Nephron (organoid): ENCODE results near the gene LDB2.

ENCODE experiments used
- H3K27ac Mint-ChIP-seq, 3 experiments: 2 replicates each; pipeline ENCODE4 v1.8.0; 2020; ENCODE audit warnings: mixed read lengths in 3 of 3, mild to moderate bottlenecking in 2 of 3, moderate library complexity in 1 of 3
- H3K27me3 Mint-ChIP-seq: 2 replicates; pipeline ENCODE4 v1.8.0; 2021; ENCODE audit warnings: low read depth, mild to moderate bottlenecking, moderate library complexity, mixed read lengths
- H3K36me3 Mint-ChIP-seq: 2 replicates; pipeline ENCODE4 v1.8.0; 2020; ENCODE audit warnings: low read depth, mixed read lengths
- H3K4me1 Mint-ChIP-seq: 2 replicates; pipeline ENCODE4 v1.8.0; 2020; ENCODE audit warnings: mixed read lengths
- H3K4me3 Mint-ChIP-seq, 3 experiments: 2 replicates each; pipeline ENCODE4 v1.8.0; 2020; ENCODE audit warnings: mild to moderate bottlenecking in 3 of 3, mixed read lengths in 3 of 3, moderate library complexity in 2 of 3
- H3K9me3 Mint-ChIP-seq: 2 replicates; pipeline ENCODE4 v1.8.0; 2020; ENCODE audit warnings: mixed read lengths
- CTCF ChIP-seq, 3 experiments: fragments of 200-600 bp; sonication (generic); IDR thresholded peaks; one replicate each; pipeline ENCODE4 v1.5.0; 2021; ENCODE audit warnings: antibody characterized with exemption in 3 of 3; ENCODE audit not compliant: unreplicated experiment in 3 of 3

Gene LDB2

GRCh38 chr4:16694173-16694883, 204.1 kb downstream of the LDB2 start:
- Mint-ChIP-seq H3K4me1 (peaks cover 43% of the 10 kb centered on the region), H3K9me3 (no peaks in the 10 kb centered on the region), H3K36me3 (peaks cover 38% of the 10 kb centered on the region), H3K4me3 (peak overlapping the region in 2 of 3 experiments; percentile 16 to 17), H3K27ac (peak overlapping the region; percentile 87 to 97 (median 93)), H3K27me3 (no peaks in the 10 kb centered on the region)
- no peak for TF ChIP-seq CTCF (IDR thresholded peaks at IDR 0.05; ENCODE audit: unreplicated experiment in 3 of 3)

- Mint-ChIP-seq H3K36me3 (peaks cover 45% of the 10 kb centered on the region), H3K27me3 (no peaks in the 10 kb centered on the region), H3K9me3 (no peaks in the 10 kb centered on the region), H3K27ac (peak overlapping the region; percentile 87 to 97 (median 93)), H3K4me3 (no peak overlapping the region), H3K4me1 (peaks cover 48% of the 10 kb centered on the region)
- no peak for TF ChIP-seq CTCF (IDR thresholded peaks at IDR 0.05; ENCODE audit: unreplicated experiment in 3 of 3)
These were observed 204.8 kb downstream of the LDB2 start for GRCh38 chr4:16693641-16694040.

- Mint-ChIP-seq H3K27ac (peak overlapping the region; percentile 87 to 97 (median 94)), H3K4me3 (peak overlapping the region in 2 of 3 experiments; percentile 20 to 24), H3K36me3 (peaks cover 46% of the 10 kb centered on the region), H3K4me1 (peaks cover 48% of the 10 kb centered on the region), H3K27me3 (no peaks in the 10 kb centered on the region), H3K9me3 (no peaks in the 10 kb centered on the region)
- no peak for TF ChIP-seq CTCF (IDR thresholded peaks at IDR 0.05; ENCODE audit: unreplicated experiment in 3 of 3)
These were observed 205.4 kb downstream of the LDB2 start for GRCh38 chr4:16692961-16693506.

GRCh38 chr4:16692524-16692923, 205.9 kb downstream of the LDB2 start:
- Mint-ChIP-seq H3K27ac (peak overlapping the region; percentile 87 to 97 (median 94)), H3K4me1 (peaks cover 47% of the 10 kb centered on the region), H3K4me3 (peak overlapping the region in 2 of 3 experiments; percentile 20 to 24), H3K9me3 (no peaks in the 10 kb centered on the region), H3K27me3 (no peaks in the 10 kb centered on the region), H3K36me3 (peaks cover 48% of the 10 kb centered on the region)
- no peak for TF ChIP-seq CTCF (IDR thresholded peaks at IDR 0.05; ENCODE audit: unreplicated experiment in 3 of 3)

GRCh38 chr4:16692046-16692445, 206.4 kb downstream of the LDB2 start:
- Mint-ChIP-seq H3K27me3 (no peaks in the 10 kb centered on the region), H3K36me3 (peaks cover 49% of the 10 kb centered on the region), H3K4me1 (peaks cover 44% of the 10 kb centered on the region), H3K27ac (peak overlapping the region; percentile 87 to 97 (median 94)), H3K4me3 (peak overlapping the region in 2 of 3 experiments; percentile 9 to 31), H3K9me3 (no peaks in the 10 kb centered on the region)
- TF ChIP-seq CTCF (IDR thresholded peaks at IDR 0.05; ENCODE audit: unreplicated experiment in 3 of 3), result no peak
